Thyroid gland (tissue), 4 donors: ENCODE results near the gene UBE2U. TPM values are rescaled to one million over a fixed set of nuclear protein-coding genes. Genes with fewer than 3 reads are reported as not detected.
"Not testable (repeated sequence)": the region's sequence is repeated elsewhere in the genome, so short reads cannot be mapped to it uniquely, and the experiment has no call there.

Experiments
- DNase-seq, 2 donors: peaks; one replicate each; pipeline ENCODE4 v3.0.0-alpha.2; 2019
- H3K27ac ChIP-seq, 3 donors: fragments of 200-600 bp; sonication (generic); 1 replicate in 2 of 3; 2 replicates in 1 of 3; pipeline ENCODE4 v1.5.1; 2016 to 2019; ENCODE audit warnings: mild to moderate bottlenecking in 1 of 3, moderate library complexity in 1 of 3
- H3K27me3 ChIP-seq: fragments of 200-600 bp; sonication (generic); one replicate; pipeline ENCODE4 v1.5.1; 2019
- H3K36me3 ChIP-seq, 2 donors: fragments of 200-600 bp; sonication (generic); one replicate each; pipeline ENCODE4 v1.5.1; 2016 to 2019
- H3K4me1 ChIP-seq, 2 donors: fragments of 200-600 bp; sonication (generic); one replicate each; pipeline ENCODE4 v1.5.1; 2017 to 2019
- H3K4me3 ChIP-seq, 3 donors: fragments of 200-600 bp; sonication (generic); replicated peaks in 1 of 3; 1 replicate in 2 of 3; 2 replicates in 1 of 3; pipeline ENCODE4 v1.5.1; 2016; ENCODE audit warnings: mild to moderate bottlenecking in 1 of 3
- H3K9me3 ChIP-seq: fragments of 200-600 bp; sonication (generic); one replicate; pipeline ENCODE4 v1.5.1; 2017
- CTCF ChIP-seq, 6 experiments: fragments of 200-600 bp in 3 of 6; fragments of 450-650 bp in 3 of 6; sonication (generic) in 3 of 6; IDR thresholded peaks; one replicate each; pipeline ENCODE4 v1.5.1; 2016 to 2019; ENCODE audit warnings: antibody characterized with exemption in 6 of 6, mild to moderate bottlenecking in 2 of 6, inconsistent platforms in 1 of 6, moderate library complexity in 1 of 6
- POLR2A ChIP-seq, 2 donors: fragments of 450-650 bp; IDR thresholded peaks; one replicate each; pipeline ENCODE4 v1.6.1; 2017; ENCODE audit warnings: antibody characterized with exemption in 2 of 2, mild to moderate bottlenecking in 2 of 2, moderate library complexity in 1 of 2
- WGBS, 2 donors: methylation state at CpG; one replicate each; pipeline ENCODE4 v1.1.5; 2017; 5-methylcytosine and 5-hydroxymethylcytosine counted together
- intact Hi-C: fragments of 100-400 bp; cut with DNase I; formaldehyde crosslinking; loops from one replicate; pipeline ENCODE4 v1.15.1; 2023
- total RNA-seq, 4 donors: library from RNA; depleted of rRNA; stranded (reverse); fragments of >200 nt; gene quantifications; one replicate each; pipeline ENCODE4 v1.2.3, GENCODE V29; 2016

The UBE2U gene
- total RNA-seq, 4 donors from 2014 or later: not detected

- H3K4me1 ChIP-seq: no peaks in the 10 kb centered on the region
- no peak overlapping the region for H3K27ac ChIP-seq
- intact Hi-C loops: loop anchor here (5.0 to 10.0 kb wide), 3 partner anchors 109 to 629 kb away; no protein-coding TSS in a partner anchor
These were observed 43.0 kb downstream of the UBE2U start for GRCh38 chr1:64246294-64246917.

GRCh38 chr1:64248065-64248464 lies 44.6 kb downstream of the UBE2U start:
- intact Hi-C loops: loop anchor here (5.0 to 10.0 kb wide), 3 partner anchors 111 to 631 kb away; no protein-coding TSS in a partner anchor
- no peaks in the 10 kb centered on the region for H3K36me3 ChIP-seq
- TF ChIP-seq POLR2A (IDR thresholded peaks at IDR 0.05) (no peak), CTCF (IDR thresholded peaks at IDR 0.05) (no peak)
- H3K9me3 ChIP-seq: no peaks in the 10 kb centered on the region
- no peak for DNase-seq
- no peak overlapping the region for H3K4me3 ChIP-seq
- H3K27me3 ChIP-seq: no peaks in the 10 kb centered on the region
- H3K4me1 ChIP-seq: no peaks in the 10 kb centered on the region
- H3K27ac ChIP-seq: no peak overlapping the region
- WGBS, 2 donors: 52% methylated on average over 5 of the region's 5 CpGs

More at GRCh38 chr1:64246294-64246917, 43.0 kb downstream of the UBE2U start:
- no peak overlapping the region for H3K4me3 ChIP-seq
- H3K36me3 ChIP-seq: no peaks in the 10 kb centered on the region
- DNase-seq: no peak
- 18 to 20% methylated on average over 4 of the region's 4 CpGs for WGBS, 2 donors
- TF ChIP-seq CTCF (IDR thresholded peaks at IDR 0.05) (peak; percentile 27 to 80 (median 60)), POLR2A (IDR thresholded peaks at IDR 0.05) (no peak)
- H3K27me3 ChIP-seq: no peaks in the 10 kb centered on the region
- H3K9me3 ChIP-seq: no peaks in the 10 kb centered on the region

- 94 to 95% methylated on average over 2 of the region's 2 CpGs for WGBS, 2 donors
- H3K36me3 ChIP-seq, intact Hi-C loops, DNase-seq, H3K4me1 ChIP-seq, H3K4me3 ChIP-seq, H3K27me3 ChIP-seq, H3K9me3 ChIP-seq, H3K27ac ChIP-seq: not testable (repeated sequence)
These were observed 47.0 kb downstream of the UBE2U start for GRCh38 chr1:64250472-64250871.

- H3K36me3 ChIP-seq: no peaks in the 10 kb centered on the region
- TF ChIP-seq POLR2A (IDR thresholded peaks at IDR 0.05) (no peak), CTCF (IDR thresholded peaks at IDR 0.05) (no peak)
- no peak for DNase-seq
- 62 to 82% methylated on average over 3 of the region's 3 CpGs for WGBS, 2 donors
- no peaks in the 10 kb centered on the region for H3K9me3 ChIP-seq
- no peaks in the 10 kb centered on the region for H3K27me3 ChIP-seq
- H3K4me1 ChIP-seq: no peaks in the 10 kb centered on the region
- intact Hi-C loops: no loop called here
- no peak overlapping the region for H3K4me3 ChIP-seq
- no peak overlapping the region for H3K27ac ChIP-seq
These were observed 48.5 kb downstream of the UBE2U start for GRCh38 chr1:64251971-64252370.

- 87% methylated on average over 2 of the region's 2 CpGs for WGBS, 2 donors
- H3K4me3 ChIP-seq, intact Hi-C loops, DNase-seq, H3K4me1 ChIP-seq, H3K27me3 ChIP-seq, H3K36me3 ChIP-seq, H3K9me3 ChIP-seq, H3K27ac ChIP-seq: not testable (repeated sequence)
These were observed 53.8 kb downstream of the UBE2U start for GRCh38 chr1:64257233-64257632.

- H3K27me3 ChIP-seq, DNase-seq, intact Hi-C loops, H3K4me3 ChIP-seq, H3K27ac ChIP-seq, H3K9me3 ChIP-seq, H3K4me1 ChIP-seq, H3K36me3 ChIP-seq: not testable (repeated sequence)
- 43 to 94% methylated on average over 2 of the region's 2 CpGs for WGBS, 2 donors
These were observed 55.0 kb downstream of the UBE2U start for GRCh38 chr1:64258444-64258843.
